HepG2 (cell line): Measurements from ENCODE around the gene GRK3. TPM values are rescaled to one million over a fixed set of nuclear protein-coding genes. Genes with fewer than 3 reads are reported as not detected.

Experiments used
- GATAD2A ChIP-seq: IDR thresholded peaks from 2 replicates; pipeline ENCODE4 v1.6.1; 2016
- MTA1 ChIP-seq: sonication (generic); formaldehyde crosslinking; IDR thresholded peaks from 2 replicates; pipeline ENCODE4 v1.4.0; 2020; ENCODE audit warnings: missing genetic modification reagents, mild to moderate bottlenecking, borderline replicate concordance
- MXD4 ChIP-seq: IDR thresholded peaks from 2 replicates; pipeline ENCODE4 v1.6.1; 2016; ENCODE audit warnings: mild to moderate bottlenecking, missing biosample characterization, missing genetic modification reagents
- NCOR1 ChIP-seq: fragments of 200-600 bp; sonication (generic); IDR thresholded peaks from 2 replicates; pipeline ENCODE4 v1.7.0; 2017; ENCODE audit warnings: antibody characterized with exemption, low read length, borderline replicate concordance
- NFE2 ChIP-seq: sonication (generic); formaldehyde crosslinking; IDR thresholded peaks from 2 replicates; pipeline ENCODE4 v1.4.0; 2020; ENCODE audit warnings: missing genetic modification reagents
- NR2F1 ChIP-seq, 2 experiments: fragments of 450-650 bp in 1 of 2; formaldehyde crosslinking in 1 of 2; IDR thresholded peaks; 2 replicates each; pipeline versions ENCODE4 v1.5.0 to v1.6.1; 2016 to 2020; ENCODE audit warnings: mild to moderate bottlenecking in 1 of 2, missing compliant biosample characterization in 1 of 2, missing genetic modification reagents in 1 of 2, moderate library complexity in 1 of 2
- NR2F2 ChIP-seq: IDR thresholded peaks from 2 replicates; pipeline ENCODE4 v1.6.1; 2012; ENCODE audit warnings: low read depth, inconsistent platforms, borderline replicate concordance
- PHF21A ChIP-seq: sonication (generic); formaldehyde crosslinking; IDR thresholded peaks from 2 replicates; pipeline ENCODE4 v1.5.0; 2020; ENCODE audit warnings: mild to moderate bottlenecking, missing genetic modification reagents
- PTBP1 ChIP-seq: fragments of 200-400 bp; formaldehyde crosslinking; IDR thresholded peaks from 2 replicates; pipeline ENCODE4 v1.6.1; 2018; ENCODE audit warnings: low read length, low read depth; ENCODE audit not compliant: poor library complexity, severe bottlenecking
- SAP130 ChIP-seq: IDR thresholded peaks from 2 replicates; pipeline ENCODE4 v1.6.1; 2016; ENCODE audit warnings: low read depth
- TCF7L2 ChIP-seq: IDR thresholded peaks from 2 replicates; pipeline ENCODE4 v1.6.1; 2011; ENCODE audit warnings: mild to moderate bottlenecking, low read depth, low read length, moderate library complexity
- ZBTB3 ChIP-seq: sonication (generic); formaldehyde crosslinking; IDR thresholded peaks from 2 replicates; pipeline ENCODE4 v1.4.0; 2020; ENCODE audit warnings: low read depth, mild to moderate bottlenecking, moderate library complexity, missing genetic modification reagents, borderline replicate concordance
- ZC3H4 ChIP-seq: sonication (generic); formaldehyde crosslinking; IDR thresholded peaks from 2 replicates; pipeline ENCODE4 v1.4.0; 2020; ENCODE audit warnings: missing genetic modification reagents, borderline replicate concordance
- ZNF598 ChIP-seq: sonication (generic); formaldehyde crosslinking; IDR thresholded peaks from 2 replicates; pipeline ENCODE4 v1.5.1; 2020; ENCODE audit warnings: mild to moderate bottlenecking, missing genetic modification reagents, borderline replicate concordance
- polyA plus RNA-seq, 8 experiments: library from polyadenylated mRNA; depleted of rRNA in 3 of 8; stranded (reverse) in 7 of 8; unstranded in 1 of 8; fragments of >200 nt; fragmentation: Illumina TruSeq in 4 of 8; extraction: Trizol in 4 of 8; gene quantifications; 2 replicates each; pipeline versions ENCODE4 v1.2.1 to v1.2.3, GENCODE V29; 2011 to 2016; ENCODE audit warnings: low read depth in 4 of 8, missing spikeins in 1 of 8, mixed read lengths in 1 of 8; ENCODE audit not compliant: insufficient read depth in 1 of 8
- total RNA-seq, 5 experiments: library from RNA; depleted of rRNA; stranded (reverse); fragments of >200 nt; fragmentation: Illumina TruSeq; extraction: Trizol; gene quantifications; 2 replicates each; pipeline ENCODE4 v1.2.3, GENCODE V29; 2016; ENCODE audit warnings: low read depth in 1 of 5
- TF ChIP-seq, protein P1 (sequence below): IDR thresholded peaks from 2 replicates; pipeline ENCODE4 v1.4.0; 2020; ENCODE audit warnings: mild to moderate bottlenecking, missing genetic modification reagents
- TF ChIP-seq, protein P2 (sequence below): sonication (generic); formaldehyde crosslinking; IDR thresholded peaks from 2 replicates; pipeline ENCODE4 v1.9.0; 2022; ENCODE audit warnings: missing genetic modification reagents, mild to moderate bottlenecking, borderline replicate concordance
- TF ChIP-seq, protein P3 (sequence below): sonication (generic); formaldehyde crosslinking; IDR thresholded peaks from 2 replicates; pipeline ENCODE4 v1.9.0; 2021; ENCODE audit warnings: missing genetic modification reagents, mild to moderate bottlenecking, borderline replicate concordance
- TF ChIP-seq, protein P4 (sequence below): sonication (generic); formaldehyde crosslinking; IDR thresholded peaks from 2 replicates; pipeline ENCODE4 v1.8.1; 2023; ENCODE audit warnings: mild to moderate bottlenecking, inconsistent platforms, moderate library complexity, missing genetic modification reagents, borderline replicate concordance
- TF ChIP-seq, protein P5 (sequence below), 2 experiments: sonication (generic) in 1 of 2; formaldehyde crosslinking in 1 of 2; IDR thresholded peaks; 2 replicates each; pipeline versions ENCODE4 v1.5.1 to v1.6.1; 2011 to 2020; ENCODE audit warnings: borderline replicate concordance in 1 of 2, low read depth in 1 of 2, low read length in 1 of 2, mild to moderate bottlenecking in 1 of 2, missing genetic modification reagents in 1 of 2, moderate library complexity in 1 of 2

The GRK3 gene
- total and polyA plus RNA-seq, 2 of the 13 experiments (the other 11 are each of a cell fraction or from before 2014, with no cell fraction given): 8.5 to 16.7 TPM

DNA sequence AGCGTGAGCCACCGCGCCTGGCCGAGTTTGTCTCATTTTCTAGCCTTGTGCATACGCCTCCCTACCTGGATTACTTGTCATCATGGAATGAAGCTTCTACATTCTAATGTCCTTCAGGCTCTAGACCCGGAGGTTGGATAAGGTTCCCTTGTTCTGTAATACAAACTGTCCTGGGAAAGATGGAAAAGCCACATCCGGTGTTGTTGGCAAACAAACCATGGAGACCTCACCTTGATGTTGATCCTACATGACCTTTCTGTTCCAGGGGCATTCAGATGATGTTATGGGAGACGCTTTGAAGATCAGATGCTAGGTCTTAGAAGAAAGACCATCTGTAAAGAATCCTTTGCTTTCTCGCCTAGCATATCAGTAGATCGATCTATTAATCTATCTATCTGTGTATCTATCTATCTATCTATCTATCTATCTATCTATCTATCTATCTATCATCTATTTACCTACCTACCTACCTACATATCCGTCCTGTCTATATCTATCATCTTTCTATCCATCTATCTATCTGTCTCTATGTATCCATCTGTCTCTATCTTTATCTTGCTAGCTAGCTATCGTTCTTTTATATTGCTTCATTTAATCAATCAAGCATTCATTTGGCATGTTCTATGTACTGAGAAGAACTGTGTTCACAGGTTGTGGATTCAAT, 46.3 kb upstream of the GRK3 start (continued):
- TF ChIP-seq NR2F2 (peak; percentile 79), ZC3H4 (CRISPR knock-in tag) (no peak), NCOR1 (peak; percentile 25; the same call in 1 of the 2 replicates), PTBP1 (no peak), ZNF598 (CRISPR knock-in tag) (no peak), PHF21A (no peak), ZBTB3 (CRISPR knock-in tag) (no peak), SAP130 (CRISPR knock-in tag) (peak; percentile 62), MXD4 (CRISPR knock-in tag) (no peak), TCF7L2 (no peak), NR2F1 (CRISPR knock-in tag; IDR thresholded peaks at IDR 0.05) (peak; percentile 88 to 97), NFE2 (CRISPR knock-in tag) (no peak), GATAD2A (CRISPR knock-in tag) (peak; percentile 63), MTA1 (CRISPR knock-in tag) (no peak)
- TF ChIP-seq, protein P1, sequence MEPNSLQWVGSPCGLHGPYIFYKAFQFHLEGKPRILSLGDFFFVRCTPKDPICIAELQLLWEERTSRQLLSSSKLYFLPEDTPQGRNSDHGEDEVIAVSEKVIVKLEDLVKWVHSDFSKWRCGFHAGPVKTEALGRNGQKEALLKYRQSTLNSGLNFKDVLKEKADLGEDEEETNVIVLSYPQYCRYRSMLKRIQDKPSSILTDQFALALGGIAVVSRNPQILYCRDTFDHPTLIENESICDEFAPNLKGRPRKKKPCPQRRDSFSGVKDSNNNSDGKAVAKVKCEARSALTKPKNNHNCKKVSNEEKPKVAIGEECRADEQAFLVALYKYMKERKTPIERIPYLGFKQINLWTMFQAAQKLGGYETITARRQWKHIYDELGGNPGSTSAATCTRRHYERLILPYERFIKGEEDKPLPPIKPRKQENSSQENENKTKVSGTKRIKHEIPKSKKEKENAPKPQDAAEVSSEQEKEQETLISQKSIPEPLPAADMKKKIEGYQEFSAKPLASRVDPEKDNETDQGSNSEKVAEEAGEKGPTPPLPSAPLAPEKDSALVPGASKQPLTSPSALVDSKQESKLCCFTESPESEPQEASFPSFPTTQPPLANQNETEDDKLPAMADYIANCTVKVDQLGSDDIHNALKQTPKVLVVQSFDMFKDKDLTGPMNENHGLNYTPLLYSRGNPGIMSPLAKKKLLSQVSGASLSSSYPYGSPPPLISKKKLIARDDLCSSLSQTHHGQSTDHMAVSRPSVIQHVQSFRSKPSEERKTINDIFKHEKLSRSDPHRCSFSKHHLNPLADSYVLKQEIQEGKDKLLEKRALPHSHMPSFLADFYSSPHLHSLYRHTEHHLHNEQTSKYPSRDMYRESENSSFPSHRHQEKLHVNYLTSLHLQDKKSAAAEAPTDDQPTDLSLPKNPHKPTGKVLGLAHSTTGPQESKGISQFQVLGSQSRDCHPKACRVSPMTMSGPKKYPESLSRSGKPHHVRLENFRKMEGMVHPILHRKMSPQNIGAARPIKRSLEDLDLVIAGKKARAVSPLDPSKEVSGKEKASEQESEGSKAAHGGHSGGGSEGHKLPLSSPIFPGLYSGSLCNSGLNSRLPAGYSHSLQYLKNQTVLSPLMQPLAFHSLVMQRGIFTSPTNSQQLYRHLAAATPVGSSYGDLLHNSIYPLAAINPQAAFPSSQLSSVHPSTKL (CRISPR knock-in tag): peak; percentile 91
- TF ChIP-seq, protein P2, sequence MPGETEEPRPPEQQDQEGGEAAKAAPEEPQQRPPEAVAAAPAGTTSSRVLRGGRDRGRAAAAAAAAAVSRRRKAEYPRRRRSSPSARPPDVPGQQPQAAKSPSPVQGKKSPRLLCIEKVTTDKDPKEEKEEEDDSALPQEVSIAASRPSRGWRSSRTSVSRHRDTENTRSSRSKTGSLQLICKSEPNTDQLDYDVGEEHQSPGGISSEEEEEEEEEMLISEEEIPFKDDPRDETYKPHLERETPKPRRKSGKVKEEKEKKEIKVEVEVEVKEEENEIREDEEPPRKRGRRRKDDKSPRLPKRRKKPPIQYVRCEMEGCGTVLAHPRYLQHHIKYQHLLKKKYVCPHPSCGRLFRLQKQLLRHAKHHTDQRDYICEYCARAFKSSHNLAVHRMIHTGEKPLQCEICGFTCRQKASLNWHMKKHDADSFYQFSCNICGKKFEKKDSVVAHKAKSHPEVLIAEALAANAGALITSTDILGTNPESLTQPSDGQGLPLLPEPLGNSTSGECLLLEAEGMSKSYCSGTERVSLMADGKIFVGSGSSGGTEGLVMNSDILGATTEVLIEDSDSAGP (CRISPR knock-in tag): no peak
- TF ChIP-seq, protein P3, sequence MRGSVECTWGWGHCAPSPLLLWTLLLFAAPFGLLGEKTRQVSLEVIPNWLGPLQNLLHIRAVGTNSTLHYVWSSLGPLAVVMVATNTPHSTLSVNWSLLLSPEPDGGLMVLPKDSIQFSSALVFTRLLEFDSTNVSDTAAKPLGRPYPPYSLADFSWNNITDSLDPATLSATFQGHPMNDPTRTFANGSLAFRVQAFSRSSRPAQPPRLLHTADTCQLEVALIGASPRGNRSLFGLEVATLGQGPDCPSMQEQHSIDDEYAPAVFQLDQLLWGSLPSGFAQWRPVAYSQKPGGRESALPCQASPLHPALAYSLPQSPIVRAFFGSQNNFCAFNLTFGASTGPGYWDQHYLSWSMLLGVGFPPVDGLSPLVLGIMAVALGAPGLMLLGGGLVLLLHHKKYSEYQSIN (CRISPR knock-in tag): no peak
- TF ChIP-seq, protein P4, sequence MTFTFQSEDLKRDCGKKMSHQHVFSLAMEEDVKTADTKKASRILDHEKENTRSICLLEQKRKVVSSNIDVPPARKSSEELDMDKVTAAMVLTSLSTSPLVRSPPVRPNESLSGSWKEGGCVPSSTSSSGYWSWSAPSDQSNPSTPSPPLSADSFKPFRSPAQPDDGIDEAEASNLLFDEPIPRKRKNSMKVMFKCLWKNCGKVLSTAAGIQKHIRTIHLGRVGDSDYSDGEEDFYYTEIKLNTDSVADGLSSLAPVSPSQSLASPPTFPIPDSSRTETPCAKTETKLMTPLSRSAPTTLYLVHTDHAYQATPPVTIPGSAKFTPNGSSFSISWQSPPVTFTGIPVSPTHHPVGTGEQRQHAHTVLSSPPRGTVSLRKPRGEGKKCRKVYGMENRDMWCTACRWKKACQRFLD: no peak
- TF ChIP-seq, protein P5, sequence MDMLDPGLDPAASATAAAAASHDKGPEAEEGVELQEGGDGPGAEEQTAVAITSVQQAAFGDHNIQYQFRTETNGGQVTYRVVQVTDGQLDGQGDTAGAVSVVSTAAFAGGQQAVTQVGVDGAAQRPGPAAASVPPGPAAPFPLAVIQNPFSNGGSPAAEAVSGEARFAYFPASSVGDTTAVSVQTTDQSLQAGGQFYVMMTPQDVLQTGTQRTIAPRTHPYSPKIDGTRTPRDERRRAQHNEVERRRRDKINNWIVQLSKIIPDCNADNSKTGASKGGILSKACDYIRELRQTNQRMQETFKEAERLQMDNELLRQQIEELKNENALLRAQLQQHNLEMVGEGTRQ (IDR thresholded peaks at IDR 0.05; ENCODE audit: low read depth, low read length): no peak
- TF ChIP-seq, protein P5 (CRISPR knock-in tag; IDR thresholded peaks at IDR 0.05; ENCODE audit: borderline replicate concordance): no peak
